ENCODE data around the gene ENTREP3. TPM values are rescaled to one million over a fixed set of nuclear protein-coding genes. Genes with fewer than 3 reads are reported as not detected.

Gene ENTREP3
- total and polyA plus RNA-seq, 10 donors, result 6.5 to 19.3 (median 11.9) TPM

DNA sequence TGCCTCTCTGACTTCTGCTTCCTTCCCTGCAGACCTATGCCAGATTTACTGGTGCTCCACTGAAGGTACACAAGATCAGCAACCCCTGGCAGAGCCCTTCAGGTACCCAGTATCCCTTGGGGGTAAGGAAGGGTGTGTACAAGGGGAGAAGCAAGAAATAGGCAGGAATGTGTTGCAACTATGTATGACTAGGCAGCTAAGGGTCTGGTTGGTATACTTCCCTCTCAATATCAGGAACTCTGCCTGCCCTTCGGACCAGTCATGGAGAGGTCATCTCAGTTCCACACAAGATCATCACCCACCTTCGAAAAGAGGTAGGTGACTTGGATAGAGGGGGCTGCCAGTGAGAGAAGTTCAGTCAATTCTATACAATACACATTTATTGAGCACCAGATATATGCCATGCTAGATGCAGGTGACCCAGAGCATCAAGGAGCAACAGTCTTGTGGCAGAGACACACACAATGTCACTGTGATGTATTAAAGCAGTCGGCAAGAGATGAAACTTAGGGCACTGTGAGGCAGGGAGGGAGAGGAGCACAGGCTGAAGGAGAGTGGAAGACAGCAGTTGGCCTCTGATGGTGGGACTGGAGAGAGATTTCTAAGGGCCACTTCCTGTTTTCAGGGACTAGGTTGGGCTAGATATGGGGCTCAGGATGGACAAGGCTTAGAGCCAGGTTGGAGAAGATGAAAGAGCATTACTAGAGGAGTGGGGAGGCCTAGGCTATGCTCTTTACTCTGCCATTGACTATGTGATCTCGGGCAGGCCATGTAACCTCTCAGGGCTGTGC lies 44.8 kb downstream of the ENTREP3 start:
- Histone ChIP-seq H3K36me3 (peaks cover 0 to 38% (median 0%) of the 10 kb centered on the region in 6 donors), H3K4me1 (peaks cover 20 to 60% (median 36%) of the 10 kb centered on the region in 6 donors), H3K9me3 (no peaks in the 10 kb centered on the region), H3K27me3 (replicated peaks in 1 of 7) (no peaks in the 10 kb centered on the region), H3K27ac (peak overlapping the region in 7 of 8 donors; percentile 96 to 100 (median 99)), H3K4me3 (peak overlapping the region in 4 of 8 donors; percentile 7 to 93 (median 23))
- WGBS, 5 donors, result 55 to 84% (median 81%) methylated on average over 4 of the region's 4 CpGs
- intact Hi-C loops (cut with DNase I; ENCODE audit: low total_unique reads), result no loop called here
- TF ChIP-seq POLR2AphosphoS5 (IDR thresholded peaks at IDR 0.05), result peak in 1 of 3 donors; percentile 57
- TF ChIP-seq, protein P1, sequence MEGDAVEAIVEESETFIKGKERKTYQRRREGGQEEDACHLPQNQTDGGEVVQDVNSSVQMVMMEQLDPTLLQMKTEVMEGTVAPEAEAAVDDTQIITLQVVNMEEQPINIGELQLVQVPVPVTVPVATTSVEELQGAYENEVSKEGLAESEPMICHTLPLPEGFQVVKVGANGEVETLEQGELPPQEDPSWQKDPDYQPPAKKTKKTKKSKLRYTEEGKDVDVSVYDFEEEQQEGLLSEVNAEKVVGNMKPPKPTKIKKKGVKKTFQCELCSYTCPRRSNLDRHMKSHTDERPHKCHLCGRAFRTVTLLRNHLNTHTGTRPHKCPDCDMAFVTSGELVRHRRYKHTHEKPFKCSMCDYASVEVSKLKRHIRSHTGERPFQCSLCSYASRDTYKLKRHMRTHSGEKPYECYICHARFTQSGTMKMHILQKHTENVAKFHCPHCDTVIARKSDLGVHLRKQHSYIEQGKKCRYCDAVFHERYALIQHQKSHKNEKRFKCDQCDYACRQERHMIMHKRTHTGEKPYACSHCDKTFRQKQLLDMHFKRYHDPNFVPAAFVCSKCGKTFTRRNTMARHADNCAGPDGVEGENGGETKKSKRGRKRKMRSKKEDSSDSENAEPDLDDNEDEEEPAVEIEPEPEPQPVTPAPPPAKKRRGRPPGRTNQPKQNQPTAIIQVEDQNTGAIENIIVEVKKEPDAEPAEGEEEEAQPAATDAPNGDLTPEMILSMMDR (IDR thresholded peaks at IDR 0.05 in 8 of 11, conservative IDR thresholded peaks at IDR 0.05 in 3 of 11), result no peak
- TF ChIP-seq POLR2A (IDR thresholded peaks at IDR 0.05), result no peak
- peak; percentile 39 for DNase-seq

DNA sequence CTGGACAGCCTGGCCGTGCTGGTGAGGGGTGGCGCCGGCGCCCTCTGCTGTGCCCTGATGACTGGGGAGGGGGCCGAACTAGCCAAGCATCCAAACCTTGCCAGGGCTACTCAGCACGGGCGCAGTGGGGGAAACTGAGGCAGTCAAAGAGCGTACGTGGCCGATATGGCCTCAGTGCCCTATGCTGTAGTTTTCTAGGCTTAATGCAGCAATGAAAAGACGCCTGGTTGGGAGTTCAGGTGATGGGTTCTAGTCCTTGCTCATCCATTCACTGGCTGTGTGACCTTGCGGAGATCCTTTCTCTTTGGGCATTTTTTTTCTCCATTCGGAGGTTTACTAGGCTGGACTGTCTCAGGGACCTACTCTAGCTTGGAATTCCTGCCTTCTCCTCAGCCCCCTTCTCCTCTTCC lies 46.0 kb downstream of the ENTREP3 start:
- no peak for DNase-seq
- intact Hi-C loops (cut with DNase I; ENCODE audit: low total_unique reads), result no loop called here
- Histone ChIP-seq H3K9me3 (no peaks in the 10 kb centered on the region), H3K4me1 (peaks cover 20 to 54% (median 36%) of the 10 kb centered on the region in 6 donors), H3K27me3 (replicated peaks in 1 of 7) (no peaks in the 10 kb centered on the region), H3K4me3 (peak overlapping the region; percentile 70 to 97 (median 88)), H3K27ac (peak overlapping the region; percentile 91 to 100 (median 99)), H3K36me3 (peaks cover 0 to 27% (median 0%) of the 10 kb centered on the region in 6 donors)
- WGBS, 5 donors, result 2 to 5% (median 4%) methylated on average over 11 to 13 of the region's 13 CpGs
- TF ChIP-seq POLR2AphosphoS5 (IDR thresholded peaks at IDR 0.05) (peak in 1 of 3 donors; percentile 75), POLR2A (IDR thresholded peaks at IDR 0.05) (no peak)
- TF ChIP-seq, protein P1 (IDR thresholded peaks at IDR 0.05 in 8 of 11, conservative IDR thresholded peaks at IDR 0.05 in 3 of 11), result no peak

DNA sequence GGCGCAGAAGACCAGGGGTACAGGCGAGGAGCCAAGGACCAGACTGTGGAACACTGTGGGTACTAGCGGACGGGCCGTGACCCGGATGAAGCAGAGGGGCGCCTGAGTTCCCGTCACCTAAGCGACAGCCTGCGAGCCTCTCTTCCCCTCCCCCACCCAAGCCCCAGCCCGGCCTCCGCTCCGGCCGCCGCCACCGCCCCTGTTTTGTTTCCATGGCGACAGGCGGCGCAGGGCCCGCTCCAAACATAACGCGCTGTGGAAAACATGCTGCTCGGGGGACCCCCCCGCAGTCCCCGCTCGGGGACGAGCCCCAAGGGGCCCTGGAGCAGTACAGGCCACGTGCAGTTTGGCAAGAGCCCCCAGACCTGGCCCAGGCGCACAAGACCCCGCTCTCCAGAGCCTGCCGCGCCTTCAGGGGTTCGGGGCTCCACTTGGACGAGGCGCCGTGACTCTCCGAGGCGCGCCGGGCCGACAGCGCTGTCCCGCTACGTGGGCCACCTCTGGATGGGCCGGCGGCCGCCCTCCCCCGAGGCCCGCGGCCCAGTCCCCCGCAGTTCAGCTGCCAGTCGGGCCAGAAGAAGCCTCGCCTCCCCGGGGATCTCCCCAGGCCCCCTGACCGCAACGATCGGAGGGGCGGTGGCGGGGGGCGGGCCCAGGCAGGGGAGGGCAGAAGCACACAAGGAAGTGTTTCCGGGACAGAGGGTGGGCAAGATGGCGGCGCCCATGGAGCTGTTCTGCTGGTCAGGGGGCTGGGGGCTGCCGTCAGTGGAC lies 46.6 kb downstream of the ENTREP3 start, which contains the start of gene MTX1:
Gene MTX1 (plus strand): TSS at position 155 of the 771 bp plus-strand sequence. CDS start 110 bp downstream, at position 265.
- H3K4me3 ChIP-seq, result peak within 1 kb of the TSS; percentile 70 to 97 (median 88)
- intact Hi-C loops (cut with DNase I; ENCODE audit: low total_unique reads), result no loop called here
- 0 to 1% (median 1%) methylated on average over 26 to 64 of the region's 64 CpGs for WGBS, 5 donors

More for the DNA sequence above, 46.6 kb downstream of the ENTREP3 start, which contains the start of gene MTX1:
- H3K27me3 ChIP-seq (replicated peaks in 1 of 7), result no peaks in the 10 kb centered on the region
- DNase-seq, result peak; percentile 97
- H3K9me3 ChIP-seq, result no peaks in the 10 kb centered on the region
- peaks cover 0 to 27% (median 0%) of the 10 kb centered on the region in 6 donors for H3K36me3 ChIP-seq
- H3K27ac ChIP-seq, result peak within 1 kb of the TSS; percentile 91 to 100 (median 99)
- peaks cover 20 to 54% (median 36%) of the 10 kb centered on the region in 6 donors for H3K4me1 ChIP-seq
- TF ChIP-seq POLR2AphosphoS5 (IDR thresholded peaks at IDR 0.05), result peak; percentile 82 to 89 (median 82)
- TF ChIP-seq, protein P1 (IDR thresholded peaks at IDR 0.05 in 8 of 11, conservative IDR thresholded peaks at IDR 0.05 in 3 of 11), result no peak
- peak in 1 of 3 donors; percentile 30 for TF ChIP-seq POLR2A (IDR thresholded peaks at IDR 0.05)
